T-helper 9 cell (primary cell): ENCODE results near the gene NASP.

Source experiments
- DNase-seq: peaks from one replicate; pipeline ENCODE4 v3.0.0-alpha.2; 2020
- total RNA-seq, 2 donors: gene quantifications; one replicate each; lab custom pipeline; 2026; lab: John Stamatoyannopoulos, UW

Gene NASP, protein sequence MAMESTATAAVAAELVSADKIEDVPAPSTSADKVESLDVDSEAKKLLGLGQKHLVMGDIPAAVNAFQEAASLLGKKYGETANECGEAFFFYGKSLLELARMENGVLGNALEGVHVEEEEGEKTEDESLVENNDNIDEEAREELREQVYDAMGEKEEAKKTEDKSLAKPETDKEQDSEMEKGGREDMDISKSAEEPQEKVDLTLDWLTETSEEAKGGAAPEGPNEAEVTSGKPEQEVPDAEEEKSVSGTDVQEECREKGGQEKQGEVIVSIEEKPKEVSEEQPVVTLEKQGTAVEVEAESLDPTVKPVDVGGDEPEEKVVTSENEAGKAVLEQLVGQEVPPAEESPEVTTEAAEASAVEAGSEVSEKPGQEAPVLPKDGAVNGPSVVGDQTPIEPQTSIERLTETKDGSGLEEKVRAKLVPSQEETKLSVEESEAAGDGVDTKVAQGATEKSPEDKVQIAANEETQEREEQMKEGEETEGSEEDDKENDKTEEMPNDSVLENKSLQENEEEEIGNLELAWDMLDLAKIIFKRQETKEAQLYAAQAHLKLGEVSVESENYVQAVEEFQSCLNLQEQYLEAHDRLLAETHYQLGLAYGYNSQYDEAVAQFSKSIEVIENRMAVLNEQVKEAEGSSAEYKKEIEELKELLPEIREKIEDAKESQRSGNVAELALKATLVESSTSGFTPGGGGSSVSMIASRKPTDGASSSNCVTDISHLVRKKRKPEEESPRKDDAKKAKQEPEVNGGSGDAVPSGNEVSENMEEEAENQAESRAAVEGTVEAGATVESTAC
- 122 to 199 reads per million in 2 donors for total RNA-seq

DNA sequence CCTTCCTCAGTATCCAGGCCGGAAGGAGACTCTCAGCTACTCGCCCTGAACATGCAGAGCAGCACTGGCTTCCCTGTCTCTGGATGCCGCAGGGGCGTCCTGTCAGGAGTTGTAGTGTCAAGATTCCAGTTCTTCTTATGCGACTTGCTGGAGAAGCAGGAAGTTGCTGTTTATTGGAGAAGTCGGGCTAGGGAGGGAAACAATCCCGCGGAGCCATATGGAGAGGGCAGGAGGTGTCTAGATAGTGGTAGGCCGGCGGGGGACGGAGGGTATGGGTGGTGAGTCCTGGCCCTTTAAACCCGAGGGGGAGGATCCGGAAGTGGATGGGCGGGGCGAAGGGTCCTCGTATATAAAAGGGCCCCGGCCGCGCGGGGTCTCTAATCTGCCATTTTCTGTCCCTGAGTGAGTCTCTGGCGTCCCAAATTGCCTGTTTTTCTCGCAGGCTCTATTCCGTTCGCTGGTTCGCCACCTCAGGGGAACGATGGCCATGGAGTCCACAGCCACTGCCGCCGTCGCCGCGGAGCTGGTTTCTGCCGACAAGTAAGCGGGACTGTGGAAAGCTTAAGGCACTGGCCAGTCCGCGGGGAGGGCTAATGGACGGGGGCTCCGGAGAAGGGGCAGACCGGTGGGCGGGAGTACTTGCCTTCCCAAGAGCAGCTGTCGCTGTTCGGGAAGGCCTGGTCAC is at the start of gene NASP:
Gene NASP (plus strand): TSS at position 376 of the 685 bp plus-strand sequence. CDS start 106 bp downstream, at position 482.
- DNase-seq = peak; percentile 89

DNA sequence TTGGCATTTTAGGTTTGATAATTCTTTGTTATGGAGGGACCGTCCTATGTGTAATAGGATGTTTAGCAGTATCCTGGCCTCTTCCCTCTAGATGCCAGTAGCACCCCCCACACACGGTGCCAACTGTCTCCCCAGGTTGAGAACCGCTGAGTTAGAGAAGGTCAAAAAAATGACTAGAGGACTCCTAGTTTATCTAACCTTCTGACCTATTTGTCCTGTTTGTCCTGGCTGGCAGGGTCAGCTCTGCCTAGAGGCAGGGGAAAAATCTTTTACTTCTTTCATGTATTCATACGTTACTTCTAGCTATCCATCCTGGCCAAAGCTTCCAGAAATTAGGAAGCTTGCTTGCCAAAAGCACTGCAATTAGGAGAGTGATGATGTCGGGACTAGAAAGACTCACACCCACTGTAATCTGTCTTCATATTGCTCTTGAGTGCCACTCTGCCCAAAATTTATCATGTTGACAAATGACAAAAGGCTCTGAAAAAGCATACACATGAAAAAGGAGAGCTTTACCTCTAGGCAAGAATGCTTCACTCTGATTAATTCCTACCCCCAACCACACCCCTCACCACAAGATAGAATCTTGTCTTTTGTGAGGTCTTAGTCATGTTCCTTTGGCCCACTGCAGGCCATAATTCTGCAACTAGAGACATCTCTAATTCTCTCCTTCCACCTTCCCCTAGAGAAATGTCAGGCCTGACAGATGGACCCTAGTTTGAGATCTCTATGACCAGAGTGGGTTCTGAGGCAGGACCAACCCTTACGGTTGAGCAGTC is 47.7 kb upstream of the NASP start:
- DNase-seq = no peak

DNA sequence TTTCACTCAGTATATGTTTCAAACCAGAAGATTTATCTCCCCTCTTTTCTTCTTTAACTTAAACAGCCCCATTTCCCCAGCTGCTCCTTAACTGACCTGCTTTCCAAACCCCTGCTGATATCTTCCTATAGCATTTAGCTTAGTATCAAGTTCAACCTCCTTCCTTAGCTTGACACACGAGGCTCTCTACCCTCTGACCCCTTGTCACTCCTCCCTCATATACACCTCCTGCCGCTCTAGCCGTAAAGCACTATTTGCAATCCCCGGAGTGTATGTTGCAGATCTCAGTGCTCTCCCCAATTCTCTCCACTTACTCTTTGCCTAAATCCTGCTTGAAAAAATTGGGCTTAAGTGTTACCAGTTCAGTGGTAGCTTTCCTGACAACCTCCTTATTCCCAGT is 47.0 kb upstream of the NASP start:
- DNase-seq = no peak

DNA sequence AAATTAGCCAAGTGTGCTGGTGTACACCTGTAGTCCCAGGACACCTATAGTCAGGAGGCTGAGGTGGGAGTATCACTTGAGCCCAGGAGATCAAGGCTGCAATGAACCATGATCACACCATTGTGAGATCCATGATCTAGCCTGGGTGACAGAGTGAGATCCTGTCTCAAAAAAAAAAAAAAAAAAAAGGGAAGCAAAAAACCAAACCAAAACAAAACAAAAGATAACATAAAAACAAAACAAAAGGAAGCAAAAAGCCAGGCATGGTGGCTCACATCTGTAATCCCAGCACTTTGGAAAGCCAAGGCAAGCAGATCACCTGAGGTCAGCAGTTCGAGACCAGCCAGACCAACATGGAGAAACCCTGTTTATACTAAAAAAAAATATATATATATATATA is 42.6 kb upstream of the NASP start:
- no peak for DNase-seq

DNA sequence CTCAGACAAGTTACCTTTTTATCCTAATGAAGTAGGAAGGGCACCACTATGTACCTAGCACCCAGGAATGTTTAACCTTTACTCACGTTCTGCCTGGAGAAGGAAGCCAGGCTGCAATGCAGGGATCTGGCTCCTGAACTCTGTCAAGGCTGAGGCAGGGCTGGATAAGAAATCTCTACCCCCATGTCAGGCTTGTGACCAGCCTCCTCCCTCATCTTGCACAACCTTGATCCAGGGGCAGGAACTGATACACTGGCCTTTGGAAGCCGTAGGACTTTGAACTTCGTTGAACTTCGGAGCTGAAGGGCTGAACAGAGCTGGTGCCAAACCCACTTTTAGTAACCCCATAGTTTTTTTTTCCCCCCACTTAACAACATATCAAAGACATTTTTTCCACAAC is 41.2 kb upstream of the NASP start:
- no peak for DNase-seq

DNA sequence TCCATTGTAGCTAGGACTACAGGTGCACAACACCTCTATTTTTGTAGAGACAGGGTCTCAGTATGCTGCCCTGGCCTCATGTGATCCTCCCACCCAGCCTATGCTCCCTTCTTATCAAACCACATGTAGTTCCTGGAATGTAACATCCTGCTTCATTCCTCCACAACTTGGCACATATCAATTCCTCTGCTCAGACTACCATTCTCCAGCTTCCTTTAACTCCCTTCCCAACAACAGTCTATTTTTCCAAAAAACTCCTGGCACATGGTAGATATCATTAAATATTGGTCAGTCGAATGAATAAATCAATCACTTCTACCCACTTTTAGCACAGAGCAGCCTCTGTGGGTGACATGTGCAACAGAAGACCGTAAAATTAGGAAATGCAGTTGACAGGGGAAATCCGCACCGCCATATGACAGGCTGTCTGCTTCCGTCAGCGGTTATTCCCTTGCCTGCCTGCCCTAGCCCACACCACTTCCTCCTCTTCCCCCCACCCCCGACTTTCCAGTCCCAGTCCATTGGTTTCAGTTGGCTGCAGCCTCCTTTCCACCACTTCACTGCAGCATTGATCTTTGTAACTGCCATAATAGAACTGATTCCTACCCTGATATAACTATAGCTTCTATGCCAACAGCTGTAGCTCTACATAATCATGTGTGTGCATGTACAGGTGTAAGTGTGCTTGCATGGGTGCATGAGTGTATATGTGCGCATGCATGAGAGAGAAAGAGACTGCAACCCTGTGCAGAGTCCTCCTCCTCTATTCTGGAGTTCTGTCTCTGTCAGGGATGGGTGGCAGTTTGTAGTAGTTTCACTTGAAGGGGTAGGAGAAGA is 40.0 kb upstream of the NASP start:
- peak; percentile 68 for DNase-seq

DNA sequence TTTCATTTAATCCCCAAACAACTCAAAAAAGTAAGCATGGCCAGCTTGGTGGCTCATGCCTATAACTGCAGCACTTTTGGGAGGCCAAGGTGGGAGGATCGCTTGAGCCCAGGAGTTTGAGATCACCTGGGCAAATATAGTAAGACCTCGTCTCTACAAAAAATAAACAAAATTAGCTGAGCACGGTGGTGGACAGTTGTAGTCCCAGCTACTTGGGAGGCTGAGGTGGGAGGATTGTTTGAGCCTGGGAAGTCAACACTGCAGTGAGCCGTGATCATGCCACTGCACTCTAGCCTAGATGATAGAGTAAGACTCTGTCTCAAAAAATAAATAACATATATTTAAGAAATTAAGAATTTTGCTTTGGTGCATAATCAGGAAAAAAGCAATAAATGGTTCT is 39.3 kb upstream of the NASP start:
- DNase-seq = no peak

DNA sequence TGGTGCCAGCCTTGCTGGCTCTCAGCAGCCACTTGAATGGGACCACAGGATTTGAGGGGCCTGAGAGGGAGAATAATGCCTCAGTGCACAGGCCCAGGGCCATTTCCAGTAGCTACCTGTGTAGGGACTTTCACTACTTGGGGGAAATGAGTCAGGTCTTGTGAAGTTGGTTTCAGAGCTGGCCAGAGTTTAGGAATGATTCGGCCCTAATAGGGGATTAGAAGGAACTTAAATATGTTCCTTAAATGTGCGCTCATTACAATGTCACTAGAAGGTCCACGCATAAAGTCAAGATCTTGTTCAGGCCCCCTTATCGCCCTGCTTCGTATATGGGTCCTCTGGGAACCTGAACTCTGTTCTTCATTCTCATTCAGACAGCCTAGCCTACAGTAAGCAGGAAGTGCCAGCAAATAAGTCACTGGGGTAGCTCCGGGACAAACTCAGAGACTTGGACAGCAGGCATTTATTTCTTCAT is 38.8 kb upstream of the NASP start:
- no peak for DNase-seq

DNA sequence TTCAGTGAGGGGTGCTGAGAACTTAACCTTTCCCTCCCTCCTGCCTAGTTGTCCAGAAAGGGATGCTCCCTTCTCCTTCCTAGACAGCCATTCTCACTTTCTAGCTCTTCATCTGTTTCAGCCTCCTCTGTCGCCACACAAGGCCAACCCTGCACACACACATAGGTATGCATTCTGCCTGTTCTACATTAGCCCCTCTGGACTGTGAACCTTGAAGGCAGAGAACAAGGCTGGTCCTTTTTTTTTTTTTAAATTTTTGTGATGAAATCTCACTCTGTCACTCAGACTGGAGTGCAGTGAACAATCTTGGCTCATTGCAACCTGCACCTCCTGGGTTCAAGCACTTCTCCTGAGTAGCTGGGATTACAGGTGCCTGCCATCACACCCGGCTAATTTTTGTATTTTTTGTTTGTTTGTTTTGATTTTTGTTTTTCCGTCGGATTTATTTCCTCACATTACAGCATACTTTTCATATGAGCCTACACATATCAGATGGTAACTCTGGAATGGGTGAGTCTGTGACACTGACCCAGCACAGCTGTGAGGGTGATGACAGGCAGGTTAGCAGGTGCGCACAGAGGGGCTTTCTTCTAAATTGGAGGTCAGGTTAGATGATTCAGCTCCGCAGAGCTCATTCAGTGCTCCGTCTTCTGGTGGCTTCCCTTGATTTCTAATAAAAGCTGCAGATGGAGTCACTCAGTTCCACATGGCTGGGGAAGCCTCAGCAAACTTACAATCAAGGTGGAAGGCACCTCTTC is 38.1 kb upstream of the NASP start:
- DNase-seq = no peak

DNA sequence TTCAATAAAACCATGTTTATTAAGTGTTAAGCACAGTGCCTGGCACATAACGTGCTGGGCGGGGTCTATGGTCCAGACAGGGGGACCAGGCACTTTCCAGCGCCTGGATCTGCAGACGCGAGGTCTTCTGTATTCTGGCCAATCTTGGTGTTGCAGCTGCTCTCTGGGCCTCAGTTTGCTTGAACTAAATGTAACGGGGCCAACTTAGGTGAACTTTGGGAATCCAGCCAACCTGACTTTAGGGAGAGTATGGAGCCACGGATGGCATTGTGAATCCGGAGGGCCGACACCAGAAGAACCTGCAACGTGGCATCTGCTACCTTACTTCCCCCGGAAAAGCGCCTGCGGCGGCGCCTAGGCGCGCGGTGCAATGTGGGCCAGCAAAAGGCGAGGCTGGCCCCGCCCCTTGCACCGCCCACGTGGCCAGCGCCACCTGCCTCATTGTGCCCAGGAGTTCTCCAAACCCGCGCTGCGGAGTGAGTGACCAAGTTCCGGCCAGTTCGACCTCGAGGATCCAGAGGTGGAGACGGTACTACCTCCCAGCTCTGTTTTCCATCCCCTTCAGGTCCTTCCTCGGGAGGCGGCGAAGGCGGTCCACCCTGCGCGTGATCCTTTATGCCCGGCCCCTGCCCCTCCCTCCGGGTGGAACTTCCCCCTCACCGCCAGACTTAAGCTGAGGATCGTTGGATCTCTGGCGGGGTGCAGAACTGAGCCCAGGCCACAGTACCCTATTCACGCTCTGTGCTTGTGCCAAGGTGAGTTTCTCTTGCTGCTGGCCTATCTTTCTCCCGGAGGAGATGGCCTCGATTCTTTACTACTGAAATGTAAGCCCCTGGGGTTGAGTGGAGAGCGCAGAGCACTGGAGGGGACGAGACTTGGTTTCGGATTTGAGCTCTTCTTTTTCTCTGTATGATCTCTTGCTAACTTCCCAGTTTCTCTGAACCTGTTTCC is 33.2 kb upstream of the NASP start, which contains the start of gene AKR1A1:
Gene AKR1A1 (plus strand): TSS at position 426 of the 951 bp plus-strand sequence. CDS start 10,969 bp downstream, outside the sequence.
- DNase-seq = peak; percentile 76

DNA sequence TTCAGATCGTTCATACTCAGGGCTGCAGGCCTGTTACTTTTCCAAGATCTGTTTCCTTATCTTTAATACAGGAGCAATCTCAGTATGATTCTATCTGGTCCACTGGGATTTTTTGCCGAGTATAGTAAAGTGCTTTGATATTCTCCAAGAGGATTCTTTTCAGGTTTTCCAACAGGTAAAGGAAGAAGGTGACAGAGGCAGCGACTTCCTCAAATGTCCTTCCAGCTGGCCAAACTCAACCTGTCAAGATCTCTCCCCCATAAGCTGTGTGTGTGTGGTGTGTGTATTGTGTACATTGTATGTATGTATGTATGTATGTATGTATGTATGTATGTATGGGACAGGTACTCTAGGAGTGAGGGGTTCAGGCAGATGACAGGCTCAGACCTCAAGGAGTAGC is 32.2 kb upstream of the NASP start:
- DNase-seq = no peak

DNA sequence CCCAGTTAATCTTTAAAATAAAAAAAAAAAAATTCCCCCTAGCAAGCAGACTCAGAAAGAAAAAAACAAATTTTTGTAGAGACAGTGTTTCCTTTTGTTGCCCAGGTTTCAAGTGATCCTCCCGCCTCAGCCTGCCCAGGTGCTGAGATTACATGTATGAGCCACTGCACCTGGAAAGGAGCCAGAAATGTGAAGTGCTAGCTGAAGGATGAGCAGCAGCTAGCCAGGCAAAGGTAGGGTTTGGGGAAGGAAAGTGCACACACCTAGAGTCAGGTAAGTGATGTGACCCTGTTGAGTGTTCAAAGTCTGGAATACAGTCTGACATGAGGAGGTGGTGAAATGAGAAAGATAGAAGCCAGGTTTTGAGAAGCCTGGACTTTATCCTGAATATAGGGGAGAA is 31.5 kb upstream of the NASP start:
- DNase-seq = no peak

DNA sequence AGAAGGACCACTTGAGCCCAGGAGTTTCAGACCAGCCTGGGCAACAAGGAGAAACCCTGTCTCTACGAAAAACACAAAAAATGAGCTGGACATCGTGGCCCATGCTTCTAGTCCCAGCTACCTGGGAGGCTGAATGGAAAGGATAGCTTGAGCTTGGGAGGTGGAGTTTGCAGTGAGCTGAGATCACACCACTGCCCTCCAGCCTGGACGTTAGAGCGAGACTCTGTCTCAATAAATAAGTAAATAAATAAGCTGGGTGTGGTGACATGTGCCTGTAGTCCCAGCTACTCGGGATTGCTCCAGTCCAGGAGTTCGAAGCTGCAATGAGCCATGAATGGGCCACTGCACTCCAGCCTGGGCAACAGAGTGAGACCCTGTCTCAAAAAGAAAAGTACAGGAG is 29.6 kb upstream of the NASP start:
- DNase-seq = no peak

DNA sequence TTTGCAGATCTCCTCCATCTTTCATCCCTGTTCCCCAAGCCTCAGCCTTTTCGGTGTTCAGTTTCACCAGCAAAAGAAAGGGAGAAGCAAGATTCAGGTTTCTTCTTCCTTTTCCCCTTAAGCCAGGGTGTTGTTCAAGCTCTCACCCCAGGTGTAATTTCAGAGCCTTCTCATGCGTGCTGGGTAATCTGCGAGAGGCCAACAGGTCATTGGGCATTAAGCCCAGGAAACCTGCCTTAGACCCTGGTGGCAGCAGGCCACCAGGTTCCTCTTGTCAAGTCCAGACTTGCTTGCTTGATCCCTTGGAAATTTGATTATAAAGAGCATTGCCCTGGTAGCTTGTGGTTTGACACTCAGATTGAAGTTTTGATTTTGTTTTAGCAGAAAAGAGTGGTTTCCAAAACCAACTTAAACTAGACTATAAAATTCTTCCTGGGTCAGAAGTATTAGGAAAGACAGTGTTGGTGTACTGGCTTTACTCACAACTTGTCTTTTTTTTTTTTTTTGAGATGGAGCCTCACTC is 26.4 kb upstream of the NASP start:
- DNase-seq = no peak

DNA sequence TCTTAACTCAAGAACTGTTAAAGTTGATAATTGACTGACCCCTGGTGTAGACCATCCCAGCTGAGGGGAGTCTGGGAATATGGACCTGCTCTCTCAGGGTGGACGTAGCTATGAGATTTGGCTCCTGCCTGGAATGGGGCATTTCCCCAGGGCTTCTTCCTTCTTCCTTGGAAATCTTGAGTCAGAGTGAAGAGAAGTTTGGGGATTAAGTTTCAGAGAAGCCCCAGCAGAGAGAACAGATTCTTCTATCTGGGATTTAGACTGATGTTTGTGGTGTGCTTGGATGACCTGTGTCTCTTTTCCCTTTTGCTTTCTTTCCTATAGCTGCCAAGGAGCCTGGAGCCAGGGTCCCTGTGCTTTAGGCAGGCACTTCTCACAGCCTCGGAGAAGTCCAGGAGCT is 20.0 kb upstream of the NASP start:
- no peak for DNase-seq

DNA sequence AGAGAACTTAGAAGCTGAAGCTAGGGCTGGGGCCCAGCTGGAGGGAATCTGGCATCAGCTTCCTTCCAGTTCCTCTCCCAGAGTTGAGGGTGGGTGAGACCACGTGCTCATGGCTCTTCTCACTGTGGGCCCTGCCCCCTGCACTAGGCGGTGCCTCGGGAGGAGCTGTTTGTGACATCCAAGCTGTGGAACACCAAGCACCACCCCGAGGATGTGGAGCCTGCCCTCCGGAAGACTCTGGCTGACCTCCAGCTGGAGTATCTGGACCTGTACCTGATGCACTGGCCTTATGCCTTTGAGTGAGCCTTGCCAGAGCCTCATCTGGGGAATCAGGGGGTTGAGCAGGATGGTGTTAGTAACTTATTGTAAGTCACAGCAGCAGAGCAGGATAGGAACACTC is 17.1 kb upstream of the NASP start:
- no peak for DNase-seq

DNA sequence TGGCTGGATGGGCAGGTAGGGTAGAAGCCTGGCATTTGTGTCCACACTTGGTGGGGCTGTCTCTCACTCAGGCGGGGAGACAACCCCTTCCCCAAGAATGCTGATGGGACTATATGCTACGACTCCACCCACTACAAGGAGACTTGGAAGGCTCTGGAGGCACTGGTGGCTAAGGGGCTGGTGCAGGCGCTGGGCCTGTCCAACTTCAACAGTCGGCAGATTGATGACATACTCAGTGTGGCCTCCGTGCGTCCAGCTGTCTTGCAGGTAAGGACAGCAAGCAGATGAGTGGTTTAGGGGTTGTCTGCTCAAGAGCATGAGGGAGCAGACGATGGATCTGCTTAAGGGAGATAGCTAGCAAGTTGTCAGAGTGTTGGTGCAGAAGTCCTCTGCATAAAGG is 15.9 kb upstream of the NASP start:
- DNase-seq = no peak

DNA sequence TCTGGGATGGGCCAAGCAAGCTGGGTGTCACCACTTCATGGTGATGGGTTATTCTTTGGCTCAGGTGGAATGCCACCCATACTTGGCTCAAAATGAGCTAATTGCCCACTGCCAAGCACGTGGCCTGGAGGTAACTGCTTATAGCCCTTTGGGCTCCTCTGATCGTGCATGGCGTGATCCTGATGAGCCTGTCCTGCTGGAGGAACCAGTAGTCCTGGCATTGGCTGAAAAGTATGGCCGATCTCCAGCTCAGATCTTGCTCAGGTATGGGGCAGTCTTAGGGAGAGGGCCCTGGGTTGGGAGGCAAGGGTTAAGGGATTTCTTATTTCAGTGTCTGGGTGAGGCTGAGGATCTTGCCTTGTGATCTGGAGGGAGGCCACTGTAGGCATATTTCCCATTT is 15.4 kb upstream of the NASP start:
- no peak for DNase-seq

DNA sequence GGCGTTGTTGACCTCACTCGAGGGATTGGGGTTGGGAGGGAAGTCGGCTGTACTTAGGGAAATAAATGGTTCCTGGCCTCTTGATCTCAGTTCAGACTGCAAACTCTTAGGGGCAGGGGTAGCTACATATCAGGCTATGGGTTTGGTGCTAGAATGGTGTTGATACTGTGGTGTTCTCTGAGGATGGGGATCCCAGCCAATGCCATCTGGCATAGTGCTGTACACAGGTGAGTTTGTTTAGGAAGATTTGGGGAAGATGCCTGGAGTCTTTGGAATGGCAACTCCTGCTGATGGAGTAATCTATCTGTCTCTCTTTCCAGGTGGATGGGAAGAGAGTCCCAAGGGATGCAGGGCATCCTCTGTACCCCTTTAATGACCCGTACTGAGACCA is 14.3 kb upstream of the NASP start:
- no peak for DNase-seq
